OCI-LY3 (cell line): ENCODE measurements around the gene PLEKHM1.
"Not testable (repeated sequence)": the region's sequence is repeated elsewhere in the genome, so short reads cannot be mapped to it uniquely, and the experiment has no call there.

ENCODE experiments used
- EZH2phosphoT487 ChIP-seq: fragments of 200-600 bp; shearing (Covaris generic); IDR thresholded peaks from 2 replicates; pipeline ENCODE4 v1.6.1; 2018; ENCODE audit warnings: antibody characterized with exemption, mixed run types, low read depth
- TF ChIP-seq, protein P1 (sequence below): fragments of 200-600, 300-600 bp; sonication (generic); IDR thresholded peaks from 2 replicates; pipeline ENCODE4 v1.5.1; 2014; ENCODE audit warnings: antibody characterized with exemption, low read length, low read depth

- TF ChIP-seq, protein P1, sequence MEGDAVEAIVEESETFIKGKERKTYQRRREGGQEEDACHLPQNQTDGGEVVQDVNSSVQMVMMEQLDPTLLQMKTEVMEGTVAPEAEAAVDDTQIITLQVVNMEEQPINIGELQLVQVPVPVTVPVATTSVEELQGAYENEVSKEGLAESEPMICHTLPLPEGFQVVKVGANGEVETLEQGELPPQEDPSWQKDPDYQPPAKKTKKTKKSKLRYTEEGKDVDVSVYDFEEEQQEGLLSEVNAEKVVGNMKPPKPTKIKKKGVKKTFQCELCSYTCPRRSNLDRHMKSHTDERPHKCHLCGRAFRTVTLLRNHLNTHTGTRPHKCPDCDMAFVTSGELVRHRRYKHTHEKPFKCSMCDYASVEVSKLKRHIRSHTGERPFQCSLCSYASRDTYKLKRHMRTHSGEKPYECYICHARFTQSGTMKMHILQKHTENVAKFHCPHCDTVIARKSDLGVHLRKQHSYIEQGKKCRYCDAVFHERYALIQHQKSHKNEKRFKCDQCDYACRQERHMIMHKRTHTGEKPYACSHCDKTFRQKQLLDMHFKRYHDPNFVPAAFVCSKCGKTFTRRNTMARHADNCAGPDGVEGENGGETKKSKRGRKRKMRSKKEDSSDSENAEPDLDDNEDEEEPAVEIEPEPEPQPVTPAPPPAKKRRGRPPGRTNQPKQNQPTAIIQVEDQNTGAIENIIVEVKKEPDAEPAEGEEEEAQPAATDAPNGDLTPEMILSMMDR, result not testable (repeated sequence)
- TF ChIP-seq EZH2phosphoT487, result not testable (repeated sequence)
Measured at GRCh38 chr17:45444856-45445820, 45.4 kb downstream of the PLEKHM1 start.
